T-helper 2 cell (primary cell): ENCODE measurements around the gene HOXB2.

Experiments
- DNase-seq, 5 experiments: peaks; one replicate each; pipeline versions ENCODE4 v3.0.0 to v3.0.0-alpha.2; 2012 to 2022

HOXB2 gene

DNA sequence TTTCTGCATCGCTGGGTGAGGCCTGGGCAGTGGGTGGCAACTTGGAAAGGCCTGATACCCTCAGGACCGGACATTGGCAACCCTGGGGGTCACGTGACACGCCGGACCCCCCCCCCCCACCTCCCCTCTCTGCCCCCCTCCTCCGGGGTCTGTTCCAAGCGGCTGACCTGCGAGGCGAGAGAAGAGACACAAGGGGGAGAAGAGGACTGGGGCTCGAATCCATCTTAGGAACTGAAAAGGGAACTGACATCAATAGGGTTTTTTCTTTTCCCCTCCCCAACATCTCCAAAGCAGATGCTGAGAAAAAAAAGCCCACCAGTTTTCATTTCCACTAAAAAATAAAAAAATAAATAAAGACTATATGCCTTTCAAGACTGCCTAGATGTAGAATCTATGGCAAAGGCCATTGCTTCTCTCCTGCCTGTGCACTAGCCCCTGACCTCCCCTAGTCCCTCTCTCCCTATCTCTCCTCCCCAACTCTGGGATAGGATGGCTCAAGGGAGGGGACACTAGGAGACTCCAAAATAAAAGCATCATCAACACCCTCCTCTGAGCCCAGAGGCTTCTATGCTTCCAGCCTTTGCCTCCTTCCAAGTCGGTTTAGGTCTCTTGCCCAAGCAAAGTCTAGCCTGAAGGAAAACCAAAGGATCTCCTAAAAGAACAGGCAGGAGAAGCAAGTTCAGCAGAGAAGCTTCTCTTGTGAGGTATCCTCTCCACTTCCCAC, 7.7 kb upstream of the HOXB2 start:
- DNase-seq: no peak

DNA sequence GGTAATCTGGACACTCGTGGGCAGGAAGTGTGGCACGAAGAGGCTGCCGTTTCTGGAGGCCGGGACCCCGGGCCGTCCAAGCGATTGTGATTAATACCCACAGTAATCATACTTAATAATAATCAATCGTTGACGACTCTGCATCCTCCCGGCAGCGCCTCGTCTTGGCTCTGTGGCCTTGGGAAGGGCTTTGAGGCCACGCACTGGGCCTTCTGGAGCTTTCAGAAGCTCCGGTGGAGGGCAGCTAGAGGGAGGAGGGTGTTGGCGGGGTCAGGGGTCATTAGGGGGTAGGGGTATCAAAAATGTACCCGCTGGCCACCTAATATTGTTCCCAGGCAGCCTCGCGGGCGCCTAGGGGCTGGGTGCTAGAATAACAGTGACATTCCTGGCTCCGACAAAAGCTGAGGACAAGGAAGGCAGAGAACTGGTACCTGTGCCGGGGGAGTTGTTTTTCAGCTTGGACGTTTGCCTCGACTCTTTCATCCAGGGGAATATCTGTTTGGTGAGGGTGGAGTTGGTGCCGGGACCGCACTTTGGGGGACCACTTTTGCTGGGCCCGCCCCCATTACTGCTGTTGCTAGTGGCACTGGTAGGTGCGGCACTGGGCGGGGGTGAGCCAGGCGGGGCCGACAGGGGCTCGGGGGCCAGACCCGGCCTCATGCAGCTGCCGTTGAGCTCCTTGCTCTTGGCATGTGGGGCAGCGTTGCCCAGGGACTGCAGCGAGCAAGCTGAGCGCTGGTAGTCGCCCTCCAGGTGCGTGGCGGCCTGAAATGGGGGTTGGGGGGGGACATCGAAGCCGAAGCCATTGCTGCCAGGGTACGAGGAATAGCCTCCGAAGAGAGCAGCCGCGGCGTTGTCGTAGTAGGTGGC, 6.9 kb upstream of the HOXB2 start:
- no peak for DNase-seq

DNA sequence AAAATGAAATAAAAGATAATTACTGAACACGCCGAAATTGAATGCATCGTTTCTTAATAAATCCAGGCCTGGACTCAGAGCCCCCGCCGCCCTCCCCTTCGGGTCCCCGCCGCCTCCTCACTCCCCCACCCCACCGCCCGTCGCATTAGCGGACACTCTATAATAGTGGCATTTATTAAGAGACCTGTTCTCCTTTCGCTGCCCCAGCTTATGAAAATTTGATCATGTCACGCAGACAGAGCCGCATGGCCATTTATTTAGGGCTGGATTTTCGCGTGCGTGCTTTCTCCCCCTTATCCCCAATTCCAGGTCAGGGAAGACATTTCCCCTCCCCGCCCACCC, 6.3 kb upstream of the HOXB2 start:
- no peak for DNase-seq

DNA sequence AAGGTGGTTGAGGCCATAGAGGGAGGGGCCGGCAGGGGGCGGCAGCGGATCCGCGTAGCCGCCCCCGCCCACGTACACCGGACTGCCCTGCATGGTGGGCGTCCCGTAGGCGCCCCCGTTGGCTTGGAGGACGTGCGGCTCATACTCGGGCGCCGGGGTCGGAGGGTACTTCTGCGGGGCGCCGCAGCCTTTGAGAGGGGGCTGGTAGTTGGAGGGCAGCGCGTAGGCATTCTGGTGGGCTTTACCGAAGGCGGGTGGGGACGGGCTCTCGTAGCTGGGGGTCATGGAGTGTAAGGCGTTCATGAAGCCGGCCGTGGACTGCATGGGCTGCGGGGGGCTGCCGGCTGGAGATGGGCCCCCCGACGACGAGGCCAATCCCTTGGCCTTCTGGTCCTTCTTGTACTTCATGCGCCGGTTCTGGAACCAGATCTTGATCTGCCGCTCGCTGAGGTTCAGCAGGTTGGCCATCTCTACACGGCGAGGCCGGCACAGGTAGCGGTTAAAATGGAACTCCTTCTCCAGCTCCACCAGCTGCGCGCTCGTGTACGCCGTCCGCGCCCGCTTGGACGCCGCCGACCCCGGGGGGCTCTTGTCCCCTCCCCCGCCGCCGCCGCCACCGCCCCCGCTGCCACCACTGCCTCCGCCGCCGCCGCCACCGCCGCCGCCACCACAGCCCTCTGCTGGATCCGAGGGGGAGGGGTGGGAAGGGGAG, 5.7 kb upstream of the HOXB2 start:
- no peak for DNase-seq

DNA sequence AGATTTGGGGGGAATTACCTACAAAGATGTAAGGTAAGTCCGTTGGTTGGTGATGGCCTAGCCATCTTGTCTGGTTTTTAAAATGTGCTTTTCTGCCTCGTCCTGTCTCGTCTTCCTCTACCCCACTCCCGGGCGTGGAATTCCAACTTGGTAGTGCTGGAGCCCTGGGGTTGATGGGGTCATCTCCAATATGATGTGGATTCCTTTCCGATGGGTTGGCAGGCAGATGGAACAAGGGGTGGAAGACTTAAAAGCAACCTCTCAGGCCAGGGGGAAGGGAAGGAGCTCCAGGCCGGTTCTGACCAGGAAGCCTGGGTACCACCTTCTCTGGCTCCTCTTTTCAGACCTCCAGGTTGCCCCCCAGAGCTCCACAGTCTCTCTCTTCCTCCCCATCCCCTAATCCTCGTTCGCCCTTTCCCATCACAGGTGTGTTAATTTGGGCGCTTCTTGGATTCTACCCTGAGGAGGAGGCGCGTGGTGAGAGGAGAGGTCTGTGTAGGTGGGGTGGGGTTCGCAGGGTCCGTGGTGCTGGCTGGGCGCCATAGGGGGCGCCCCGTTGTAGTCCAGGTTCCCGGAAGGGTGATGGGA, 5.1 kb upstream of the HOXB2 start:
- no peak for DNase-seq

DNA sequence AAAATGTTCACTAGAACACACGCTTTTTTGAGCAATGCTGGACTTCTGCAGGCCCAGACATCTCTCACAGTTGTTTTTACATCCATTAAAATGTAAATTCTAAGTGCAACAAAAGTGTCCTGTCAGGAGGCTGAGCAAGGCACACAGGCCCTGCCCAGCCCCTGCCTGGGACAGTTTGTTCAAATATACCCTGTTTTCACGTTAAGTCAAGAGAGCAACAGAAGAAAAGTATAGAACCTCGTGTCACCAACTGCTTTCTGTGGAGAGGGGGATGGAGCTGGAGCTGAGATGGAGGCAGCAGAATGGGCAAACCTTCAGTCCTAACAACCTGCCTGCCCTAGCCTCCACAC, 4.3 kb upstream of the HOXB2 start:
- no peak for DNase-seq

DNA sequence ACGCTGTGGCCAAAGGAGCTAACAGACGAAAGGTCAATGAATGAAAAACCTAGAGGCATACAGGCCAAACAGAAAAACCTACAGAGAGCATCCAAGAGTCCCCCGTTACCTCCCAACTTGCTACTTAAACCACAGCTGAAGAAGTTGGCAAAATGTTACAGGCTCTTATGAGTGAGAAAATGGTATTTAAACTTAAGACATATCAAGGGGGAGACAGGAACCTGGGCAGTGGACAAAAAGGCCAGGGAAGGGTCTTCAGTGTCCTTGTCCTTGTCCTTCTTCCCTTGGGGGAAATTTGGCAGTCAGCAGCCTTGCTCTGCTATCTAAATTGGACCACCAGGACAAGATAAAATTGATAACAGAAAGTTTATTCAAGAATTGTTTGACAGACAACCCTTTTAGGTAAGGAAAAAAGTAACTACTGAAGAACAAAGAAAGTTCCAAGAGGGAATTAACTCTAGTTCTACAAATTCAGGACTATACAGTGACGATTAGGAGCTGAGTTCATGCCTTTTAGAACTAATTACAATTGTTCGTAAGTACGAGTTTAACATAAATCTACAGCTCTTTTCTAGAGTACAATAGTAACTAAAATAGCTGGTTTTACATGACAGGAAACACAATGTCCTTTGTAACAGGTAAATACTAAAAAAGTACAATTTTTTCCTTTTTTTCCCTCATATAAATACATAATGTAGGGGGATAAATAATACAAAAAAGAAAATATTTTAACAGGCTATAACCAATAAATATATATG, 3.8 kb upstream of the HOXB2 start:
- no peak for DNase-seq

DNA sequence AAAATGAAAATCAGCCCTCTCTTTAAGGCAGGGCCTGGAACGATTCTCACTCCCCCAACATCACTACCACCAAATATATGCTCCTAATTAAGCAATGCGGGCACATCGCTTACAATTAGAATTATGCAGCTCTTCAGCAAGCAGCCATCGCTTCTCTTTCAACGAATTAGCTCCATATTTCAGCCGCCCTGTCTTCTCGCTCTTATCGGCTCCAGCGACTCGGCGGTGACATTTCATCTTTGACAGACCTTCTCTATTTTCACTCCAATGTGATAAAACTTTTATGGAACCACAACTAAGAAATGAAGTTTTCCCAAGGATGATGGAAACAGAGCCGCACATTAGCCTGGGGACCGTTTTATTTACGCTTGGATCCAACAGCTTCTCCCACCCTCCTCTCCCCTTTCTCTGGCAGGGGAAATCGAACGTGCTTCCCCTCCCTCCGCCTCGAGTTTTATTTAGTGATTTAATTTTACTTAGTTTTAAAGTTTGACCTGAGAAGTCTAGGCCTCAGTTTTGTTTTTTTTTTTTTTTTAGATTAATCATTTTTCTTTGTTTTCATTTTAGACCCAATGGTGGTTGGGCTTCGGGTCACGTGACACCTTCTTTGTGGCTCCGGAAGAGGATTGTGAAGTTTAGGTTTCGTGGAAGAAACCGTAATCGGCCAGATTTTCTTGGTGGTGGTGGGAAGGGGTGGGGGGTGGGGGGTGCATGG, 3.1 kb upstream of the HOXB2 start:
- peak in 1 of 5 experiments; percentile 62 for DNase-seq

DNA sequence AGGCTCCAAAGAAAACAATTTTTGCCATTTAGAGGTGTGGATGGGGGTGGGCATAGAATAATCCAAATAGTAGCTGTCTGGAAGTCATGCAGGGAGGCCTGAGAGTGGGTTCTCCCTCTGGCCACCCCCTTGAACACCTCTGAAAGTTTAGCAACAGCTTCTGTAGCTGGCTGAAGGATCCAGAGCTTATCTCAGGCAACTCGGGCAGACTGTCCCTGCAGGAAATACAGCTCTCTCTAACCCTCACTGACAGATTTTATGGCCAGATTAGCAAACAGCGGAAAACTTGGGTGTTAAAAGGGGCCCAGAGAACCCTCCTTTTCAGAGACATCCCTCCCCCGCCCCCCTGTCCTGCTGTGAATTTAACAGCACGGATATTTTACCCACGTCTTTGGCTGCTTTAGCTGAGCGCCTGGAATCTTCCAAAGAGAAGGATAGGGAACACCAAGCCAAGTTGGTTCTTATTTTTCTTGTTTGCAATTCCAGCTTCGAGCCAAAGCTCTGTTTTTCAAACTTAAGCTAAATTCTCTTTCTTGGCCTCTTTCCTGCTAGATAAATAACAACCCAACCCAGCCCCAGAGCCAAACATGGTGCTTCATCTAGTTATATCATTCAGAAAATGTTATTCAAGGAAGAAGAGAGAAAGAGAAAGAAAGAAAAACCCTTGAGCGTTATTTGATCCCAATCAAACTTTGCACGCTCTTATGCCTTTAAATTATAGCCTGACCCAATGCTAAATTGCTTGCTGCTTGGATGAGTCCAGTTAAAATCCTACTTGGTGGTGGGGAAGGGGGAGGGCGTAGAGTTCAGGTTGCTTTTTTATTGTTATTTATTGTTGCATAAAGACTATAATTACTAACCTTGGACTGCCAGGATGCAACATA, 2.3 kb upstream of the HOXB2 start:
- DNase-seq: peak in 1 of 5 experiments; percentile 38

DNA sequence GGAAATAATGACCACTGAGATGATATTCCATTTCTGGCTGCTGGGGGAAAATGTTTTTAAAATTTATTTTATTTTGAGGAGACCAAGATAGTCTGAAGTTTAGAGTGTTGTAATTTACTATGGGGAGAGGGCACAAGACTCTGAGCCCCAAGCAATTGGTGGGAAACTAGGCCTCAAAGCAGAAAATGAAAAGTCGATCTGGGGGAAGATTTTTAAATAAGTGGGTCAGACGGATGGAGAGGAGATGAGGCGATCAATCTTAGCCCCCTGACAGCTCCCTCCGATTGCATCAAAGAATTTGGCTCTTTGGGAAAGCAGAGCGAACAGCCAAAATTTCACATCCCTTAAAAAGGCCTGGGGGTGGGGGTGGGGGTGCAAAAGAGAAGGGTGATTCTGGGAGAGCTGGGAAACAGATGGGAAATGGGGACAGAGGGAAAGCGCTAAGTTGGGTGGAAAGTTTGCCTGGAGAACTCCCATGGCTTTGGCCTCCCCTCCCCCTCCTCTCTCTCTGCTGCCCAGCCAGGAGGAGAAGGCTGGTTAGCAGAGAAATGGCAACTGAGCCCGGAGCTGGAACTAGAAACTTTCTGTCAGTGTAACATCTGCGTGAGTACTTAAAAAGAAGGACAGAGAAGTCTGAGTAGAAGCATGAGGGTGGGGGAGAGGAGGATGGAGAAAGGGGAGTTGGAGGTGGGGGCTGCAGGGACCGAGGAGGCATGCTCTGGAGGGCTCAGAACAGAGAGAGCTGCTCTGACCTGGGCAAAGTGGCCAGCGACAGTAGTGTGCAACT, 1.4 kb upstream of the HOXB2 start:
- no peak for DNase-seq

DNA sequence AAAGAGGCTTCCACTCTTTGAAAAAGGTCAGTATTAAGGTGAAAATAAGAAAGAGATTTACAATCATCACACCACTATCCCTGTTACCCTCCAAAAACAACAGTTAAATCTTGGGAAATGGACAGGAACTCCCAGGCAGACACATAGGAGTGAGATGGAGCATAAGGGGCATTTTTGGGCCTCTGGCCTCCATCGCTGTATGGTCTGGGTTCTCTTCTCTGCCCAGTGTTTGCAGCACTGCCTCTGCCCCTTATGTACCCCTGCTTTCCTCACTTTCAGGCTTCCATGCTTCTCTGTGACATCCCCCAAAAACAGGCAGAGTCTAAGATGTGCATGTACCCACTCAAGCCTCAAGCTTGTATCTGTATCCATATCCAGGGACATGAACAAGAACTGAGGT, 630 bp upstream of the HOXB2 start:
- no peak for DNase-seq

DNA sequence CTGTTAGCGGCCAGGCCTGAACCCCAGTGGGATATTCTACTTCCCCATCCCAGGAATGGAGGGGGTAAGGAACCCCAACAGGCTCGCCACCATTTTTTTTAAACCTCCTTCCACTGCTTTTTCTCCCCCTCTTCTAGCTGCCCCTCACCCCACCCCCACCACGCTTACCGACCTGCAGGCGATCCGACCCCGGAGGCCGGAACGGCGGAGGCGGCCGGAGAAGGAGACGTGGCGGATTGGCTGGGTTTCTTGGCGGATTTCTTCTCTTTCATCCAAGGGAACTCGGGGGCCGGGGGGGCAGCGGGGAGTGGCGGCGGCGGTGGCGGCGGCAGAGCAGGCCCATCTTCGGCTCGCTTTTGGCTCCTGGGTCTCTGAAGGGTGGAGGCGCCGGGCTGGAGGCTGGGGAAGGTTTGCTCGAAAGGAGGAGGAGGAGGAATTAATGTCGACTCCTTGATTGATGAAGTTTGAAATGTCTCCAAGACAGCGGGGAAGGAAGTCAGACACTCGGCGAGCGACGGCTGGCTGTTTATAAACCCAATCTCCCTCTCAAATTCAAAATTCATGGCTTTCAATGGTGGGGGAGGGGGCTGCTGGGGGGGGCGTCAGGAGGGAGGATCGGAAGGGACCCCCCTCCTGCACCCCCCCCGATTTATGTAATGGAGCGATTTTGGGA, 424 bp downstream of the HOXB2 start:
- peak in 3 of 5 experiments; percentile 16 to 26 (median 19) for DNase-seq

DNA sequence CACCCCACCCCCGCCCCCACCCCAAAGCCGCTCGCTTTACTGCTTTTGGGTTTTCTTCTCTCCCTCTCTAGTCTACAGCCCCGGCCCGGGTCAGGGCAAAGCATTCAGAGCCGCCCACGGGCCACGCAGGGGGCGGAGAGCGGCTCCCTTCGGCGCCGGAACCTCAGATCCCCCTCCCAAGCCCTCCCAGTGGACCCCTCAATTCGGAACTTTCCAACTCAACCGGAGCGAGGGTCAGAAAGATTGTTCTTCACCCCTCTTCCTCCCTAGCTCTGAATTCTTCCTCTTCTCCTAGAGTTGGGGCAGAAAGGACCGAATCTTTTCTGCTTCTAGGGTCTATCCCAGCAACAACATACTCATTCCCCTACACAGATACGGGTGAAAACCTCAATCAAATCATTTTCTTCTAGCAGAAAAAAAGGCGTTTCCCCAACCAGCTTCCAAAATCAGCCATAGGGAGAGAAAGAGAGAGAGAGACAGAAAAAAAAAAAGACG, 1.0 kb downstream of the HOXB2 start:
- peak in 1 of 5 experiments; percentile 13 for DNase-seq

DNA sequence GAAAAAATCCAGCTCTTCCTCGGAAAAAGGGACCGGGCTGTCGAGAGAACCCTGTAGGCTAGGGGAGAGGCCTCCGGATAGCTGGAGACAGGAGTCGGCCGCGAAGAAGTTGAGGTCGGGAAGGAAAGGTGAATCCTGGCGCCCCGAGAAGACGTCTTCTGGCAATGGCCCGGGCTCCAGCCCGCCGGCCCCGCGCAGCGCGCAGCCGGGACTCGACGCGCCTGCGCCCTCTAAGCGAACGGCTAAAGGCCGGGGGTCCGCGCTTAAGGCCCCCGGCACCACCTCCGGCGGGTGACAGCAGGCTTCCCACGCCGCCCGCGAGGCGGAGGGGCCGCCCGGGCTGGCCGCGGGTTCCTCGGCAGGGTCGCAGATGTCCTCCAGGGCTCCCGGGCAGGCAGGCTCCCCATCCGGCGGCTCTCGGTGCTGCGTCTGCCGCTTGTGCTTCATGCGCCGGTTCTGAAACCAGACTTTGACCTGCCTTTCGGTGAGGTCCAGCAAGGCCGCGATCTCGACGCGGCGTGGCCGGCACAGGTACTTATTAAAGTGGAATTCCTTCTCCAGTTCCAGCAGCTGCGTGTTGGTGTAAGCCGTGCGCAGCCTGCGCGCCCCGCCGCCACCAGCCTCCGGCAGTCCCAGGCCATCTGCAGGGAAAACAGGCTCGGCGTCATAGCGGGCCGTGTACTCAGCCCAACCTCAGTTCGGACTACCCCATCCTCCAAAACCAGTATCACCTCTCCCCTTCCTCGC, 1.6 kb downstream of the HOXB2 start:
- DNase-seq: peak in 4 of 5 experiments; percentile 22 to 63 (median 41)

DNA sequence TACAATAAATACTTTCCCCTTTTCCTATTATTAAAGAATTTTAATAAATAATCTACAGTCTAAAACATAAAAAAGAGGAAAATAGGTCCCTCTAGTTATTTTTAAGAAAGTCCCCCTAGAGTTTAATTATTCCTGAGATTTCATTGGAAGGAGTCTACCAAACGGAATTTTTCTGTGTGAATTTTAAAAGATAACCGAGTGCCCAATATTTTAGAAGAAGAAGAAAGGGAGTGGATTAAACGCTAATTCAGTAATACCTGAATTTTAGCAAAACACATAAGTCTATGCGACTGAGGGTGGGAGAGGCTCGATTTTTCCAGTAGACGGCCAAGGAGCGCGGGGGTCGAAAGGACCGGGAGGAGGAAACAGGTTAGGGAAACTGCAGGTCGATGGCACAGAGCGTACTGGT, 2.2 kb downstream of the HOXB2 start:
- no peak for DNase-seq

DNA sequence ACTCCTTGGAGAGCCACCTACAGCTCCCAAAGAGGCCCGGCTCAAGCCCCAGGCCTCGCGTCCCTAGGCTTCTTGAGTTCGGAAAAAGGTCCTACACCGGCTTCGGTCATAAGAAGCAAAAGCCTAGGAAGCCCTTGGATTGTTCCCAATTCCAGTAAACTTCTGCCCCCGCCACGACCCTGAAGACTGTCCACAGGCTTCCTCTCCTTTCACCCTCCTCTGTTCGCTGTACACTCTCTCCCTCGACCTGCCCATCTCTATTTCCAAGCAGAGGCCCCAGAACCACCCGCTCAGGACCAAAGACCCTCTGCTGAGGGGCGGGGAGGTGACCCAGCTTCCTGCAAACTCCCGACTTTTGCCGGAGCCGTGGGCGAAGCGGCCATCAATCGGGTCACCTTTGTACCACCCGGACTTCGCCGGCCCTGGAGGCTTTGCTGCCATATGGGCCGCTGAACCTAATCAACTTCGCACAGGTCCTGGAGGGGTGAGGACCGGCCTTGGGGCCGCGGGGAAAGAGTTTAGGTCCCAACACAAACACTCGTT, 2.7 kb downstream of the HOXB2 start:
- peak in 2 of 5 experiments; percentile 4 to 33 for DNase-seq

DNA sequence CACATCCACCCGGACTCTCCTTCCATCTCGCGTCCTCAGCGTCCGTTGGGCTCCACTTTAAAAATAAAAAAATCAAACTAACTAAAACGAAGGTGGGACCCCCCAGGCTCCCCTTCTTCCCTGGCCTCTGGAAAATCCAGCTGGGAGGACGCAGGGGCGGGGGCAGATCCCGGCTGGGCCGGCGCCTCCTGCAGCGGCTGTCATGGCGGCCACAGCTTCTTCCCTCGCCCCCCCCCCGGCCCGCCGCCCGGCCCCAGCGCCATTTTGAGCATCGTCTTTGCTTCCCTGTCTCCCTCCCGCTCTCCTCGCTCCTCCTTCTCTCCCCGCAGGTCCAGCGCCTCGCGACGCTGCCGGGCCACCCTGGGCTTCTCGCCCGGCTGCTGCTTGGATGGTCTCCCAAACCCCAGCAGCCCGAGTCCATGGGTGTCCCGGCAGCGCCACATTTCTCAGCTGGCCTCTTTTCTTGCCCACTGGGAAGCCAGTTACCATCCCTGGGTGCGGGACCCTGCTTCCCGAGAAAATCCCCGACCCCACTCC, 3.3 kb downstream of the HOXB2 start:
- peak in 3 of 5 experiments; percentile 26 to 51 (median 29) for DNase-seq
